ENCODE results near the gene CARD8. TPM values are rescaled to one million over a fixed set of nuclear protein-coding genes. Genes with fewer than 3 reads are reported as not detected.

Gene CARD8
- total and polyA plus RNA-seq, 10 of the 15 experiments (the other 5 are each of a cell fraction or from before 2014, with no cell fraction given): 39.8 to 69.8 (median 46.1) TPM

DNA sequence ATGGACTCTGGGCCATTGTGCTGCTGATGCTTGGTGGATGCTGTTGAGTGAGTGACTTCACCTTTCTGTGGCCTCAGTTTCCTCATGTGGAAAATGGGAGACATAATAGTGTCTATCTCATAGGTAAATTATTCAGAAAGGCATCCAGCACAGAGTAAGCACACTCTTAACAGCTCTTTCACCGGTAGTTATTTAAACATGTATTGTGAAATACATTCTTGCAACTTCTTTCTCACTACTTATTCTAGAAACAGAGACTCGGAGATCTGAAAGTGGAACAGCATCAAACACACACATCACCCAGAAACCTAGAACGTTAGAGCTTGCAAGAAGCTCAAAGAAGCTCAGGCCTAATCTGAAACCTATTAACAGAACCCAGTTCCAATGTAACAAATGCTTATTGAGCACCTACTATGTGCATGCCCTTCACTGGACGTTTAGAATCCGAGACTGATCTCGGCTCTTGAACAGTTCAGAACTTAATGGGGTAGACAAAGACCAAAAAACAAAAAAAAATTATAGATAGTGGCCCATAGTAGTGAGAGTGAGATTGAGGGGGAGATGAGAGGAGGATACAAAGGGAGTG lies 81.2 kb downstream of the CARD8 start:
- ATAC-seq: no peak
- intact Hi-C loops (cut with micrococcal nuclease; ENCODE audit: unreplicated experiment): loop anchor here (10.0 kb wide), 1 partner anchor 90 kb away; no protein-coding TSS in a partner anchor
- ChIA-PET SMC1A (ENCODE audit: uncharacterized antibody, unreplicated experiment) (interaction anchor here (0.6 to 1.1 kb wide), 3 partner anchors 86 to 646 kb away, joined by 3 read pairs; no protein-coding TSS in a partner anchor), RAD21 (ENCODE audit: unreplicated experiment) (no interaction called here), CTCF (interaction anchor here (1.1 kb wide), 1 partner anchor 20 kb away, joined by 4 read pairs; no protein-coding TSS in a partner anchor), POLR2A (interaction anchor here (1.7 kb wide), 1 partner anchor 29 kb away, joined by 7 read pairs; no protein-coding TSS in a partner anchor)
- Histone ChIP-seq H3K27me3 (replicated peaks in 1 of 2; ENCODE audit: control insufficient read depth in 2 of 2, insufficient read depth in 2 of 2, low read length in 1 of 2) (no peaks in the 10 kb centered on the region), H2AFZ (ENCODE audit: control insufficient read depth, low read depth, low read length) (no peak overlapping the region), H3K9me3 (replicated peaks; ENCODE audit: control insufficient read depth, insufficient read depth, low read length) (no peaks in the 10 kb centered on the region), H3K4me3 (no peak overlapping the region), H3K79me2 (ENCODE audit: control insufficient read depth, insufficient read depth, low read length) (peaks cover 14% of the 10 kb centered on the region), H3K27ac (ENCODE audit: control insufficient read depth, insufficient read depth) (no peak overlapping the region), H3K4me1 (ENCODE audit: control insufficient read depth, insufficient read depth, low read length) (peaks cover 9% of the 10 kb centered on the region), H3K9ac (ENCODE audit: control insufficient read depth, insufficient read depth, low read length) (no peak overlapping the region), H3K4me2 (ENCODE audit: control insufficient read depth, insufficient read depth) (no peak overlapping the region), H3K36me3 (ENCODE audit: control insufficient read depth in 2 of 2, insufficient read depth in 2 of 2, low read length in 1 of 2) (peaks cover 0 to 4% of the 10 kb centered on the region in 2 experiments; a peak in 2 of 4 replicates), H4K20me1 (ENCODE audit: control insufficient read depth, insufficient read depth) (no peaks in the 10 kb centered on the region)
- no TSS peak for BruUV-seq (replicated peaks)
- TF ChIP-seq, protein P1, sequence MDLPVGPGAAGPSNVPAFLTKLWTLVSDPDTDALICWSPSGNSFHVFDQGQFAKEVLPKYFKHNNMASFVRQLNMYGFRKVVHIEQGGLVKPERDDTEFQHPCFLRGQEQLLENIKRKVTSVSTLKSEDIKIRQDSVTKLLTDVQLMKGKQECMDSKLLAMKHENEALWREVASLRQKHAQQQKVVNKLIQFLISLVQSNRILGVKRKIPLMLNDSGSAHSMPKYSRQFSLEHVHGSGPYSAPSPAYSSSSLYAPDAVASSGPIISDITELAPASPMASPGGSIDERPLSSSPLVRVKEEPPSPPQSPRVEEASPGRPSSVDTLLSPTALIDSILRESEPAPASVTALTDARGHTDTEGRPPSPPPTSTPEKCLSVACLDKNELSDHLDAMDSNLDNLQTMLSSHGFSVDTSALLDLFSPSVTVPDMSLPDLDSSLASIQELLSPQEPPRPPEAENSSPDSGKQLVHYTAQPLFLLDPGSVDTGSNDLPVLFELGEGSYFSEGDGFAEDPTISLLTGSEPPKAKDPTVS (IDR thresholded peaks at IDR 0.05; ENCODE audit: low read depth, low read length): no peak
- TF ChIP-seq ZNF384 (IDR thresholded peaks at IDR 0.05; ENCODE audit: borderline replicate concordance, low read depth, low read length): no peak
- TF ChIP-seq, protein P2, sequence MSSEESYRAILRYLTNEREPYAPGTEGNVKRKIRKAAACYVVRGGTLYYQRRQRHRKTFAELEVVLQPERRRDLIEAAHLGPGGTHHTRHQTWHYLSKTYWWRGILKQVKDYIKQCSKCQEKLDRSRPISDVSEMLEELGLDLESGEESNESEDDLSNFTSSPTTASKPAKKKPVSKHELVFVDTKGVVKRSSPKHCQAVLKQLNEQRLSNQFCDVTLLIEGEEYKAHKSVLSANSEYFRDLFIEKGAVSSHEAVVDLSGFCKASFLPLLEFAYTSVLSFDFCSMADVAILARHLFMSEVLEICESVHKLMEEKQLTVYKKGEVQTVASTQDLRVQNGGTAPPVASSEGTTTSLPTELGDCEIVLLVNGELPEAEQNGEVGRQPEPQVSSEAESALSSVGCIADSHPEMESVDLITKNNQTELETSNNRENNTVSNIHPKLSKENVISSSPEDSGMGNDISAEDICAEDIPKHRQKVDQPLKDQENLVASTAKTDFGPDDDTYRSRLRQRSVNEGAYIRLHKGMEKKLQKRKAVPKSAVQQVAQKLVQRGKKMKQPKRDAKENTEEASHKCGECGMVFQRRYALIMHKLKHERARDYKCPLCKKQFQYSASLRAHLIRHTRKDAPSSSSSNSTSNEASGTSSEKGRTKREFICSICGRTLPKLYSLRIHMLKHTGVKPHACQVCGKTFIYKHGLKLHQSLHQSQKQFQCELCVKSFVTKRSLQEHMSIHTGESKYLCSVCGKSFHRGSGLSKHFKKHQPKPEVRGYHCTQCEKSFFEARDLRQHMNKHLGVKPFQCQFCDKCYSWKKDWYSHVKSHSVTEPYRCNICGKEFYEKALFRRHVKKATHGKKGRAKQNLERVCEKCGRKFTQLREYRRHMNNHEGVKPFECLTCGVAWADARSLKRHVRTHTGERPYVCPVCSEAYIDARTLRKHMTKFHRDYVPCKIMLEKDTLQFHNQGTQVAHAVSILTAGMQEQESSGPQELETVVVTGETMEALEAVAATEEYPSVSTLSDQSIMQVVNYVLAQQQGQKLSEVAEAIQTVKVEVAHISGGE (CRISPR knock-in tag; IDR thresholded peaks at IDR 0.05): no peak
- no peak for TF ChIP-seq MYC (IDR thresholded peaks at IDR 0.05; ENCODE audit: insufficient read depth, insufficient read length, insufficient replicate concordance, low read length, severe bottlenecking)
- TF ChIP-seq POLR2AphosphoS5 (IDR thresholded peaks at IDR 0.05; ENCODE audit: low read length): no peak
- no peak for TF ChIP-seq TCF12 (IDR thresholded peaks at IDR 0.05; ENCODE audit: low read depth, low read length)
- TF ChIP-seq SPI1 (IDR thresholded peaks at IDR 0.05; ENCODE audit: borderline replicate concordance, insufficient read depth, low read depth, low read length): no peak
- no peak for TF ChIP-seq SMAD5 (IDR thresholded peaks at IDR 0.05; ENCODE audit: low read depth)
- TF ChIP-seq WRNIP1 (IDR thresholded peaks at IDR 0.05; ENCODE audit: borderline replicate concordance, low read depth, low read length): no peak
- no peak for TF ChIP-seq FOXM1 (IDR thresholded peaks at IDR 0.05; ENCODE audit: low read depth, low read length)
- no peak for TF ChIP-seq RUNX3 (IDR thresholded peaks at IDR 0.05; ENCODE audit: low read length)
- in situ Hi-C loops (cut with MboI): no loop called here
- no peak for FAIRE-seq
- DNase-seq (ENCODE audit: low read depth, low spot score): no peak
- 86% methylated on average over 6 of the region's 6 CpGs for WGBS (ENCODE audit: insufficient coverage, insufficient replicate concordance, low lambda C conversion rate, missing lambda C conversion rate)

Data from GM12878 (cell line).